Upper lobe of right lung (tissue), 1 donor: ENCODE results near the gene KRTAP4-16. TPM values are rescaled to one million over a fixed set of nuclear protein-coding genes. Genes with fewer than 3 reads are reported as not detected.

Source experiments
- ATAC-seq: fragments of 200-7000 bp; cut with Tn5 transposase; one replicate; pipeline ENCODE4 v1.9.1; 2020; ENCODE audit warnings: mild to moderate bottlenecking, moderate library complexity
- DNase-seq: peaks from one replicate; pipeline ENCODE4 v3.0.0-alpha.2; 2020
- H3K27ac ChIP-seq: fragments of 200-600 bp; one replicate; pipeline ENCODE4 v1.8.0; 2022
- H3K27me3 ChIP-seq: fragments of 200-600 bp; one replicate; pipeline ENCODE4 v1.8.0; 2022; ENCODE audit warnings: mild to moderate bottlenecking
- H3K36me3 ChIP-seq: fragments of 200-600 bp; one replicate; pipeline ENCODE4 v1.8.0; 2022
- H3K4me1 ChIP-seq: fragments of 200-600 bp; one replicate; pipeline ENCODE4 v1.8.0; 2022
- H3K4me3 ChIP-seq: fragments of 200-600 bp; one replicate; pipeline ENCODE4 v1.8.0; 2022; ENCODE audit warnings: mild to moderate bottlenecking
- H3K9me3 ChIP-seq: fragments of 200-600 bp; one replicate; pipeline ENCODE4 v1.8.0; 2022
- intact Hi-C: fragments of 100-400 bp; cut with DNase I; formaldehyde crosslinking; loops from one replicate; pipeline ENCODE4 v1.11.0; 2022
- total RNA-seq: library from RNA; stranded (reverse); fragmentation: NEBNext Ultra II Directional; extraction: Animal tissue kit (Norgen Biotek cat#: 25700); gene quantifications from one replicate; pipeline ENCODE4 v1.2.1, GENCODE V29; 2021
- TF ChIP-seq, protein P1 (sequence below): fragments of 200-600 bp; IDR thresholded peaks from one replicate; pipeline ENCODE4 v1.8.0; 2022; ENCODE audit warnings: antibody characterized with exemption
- donor health status: DM: no; HTN: yes; CAD: no; lungs with severe emphysema.

The KRTAP4-16 gene
- total RNA-seq, 1 donor from 2014 or later: not detected

DNA sequence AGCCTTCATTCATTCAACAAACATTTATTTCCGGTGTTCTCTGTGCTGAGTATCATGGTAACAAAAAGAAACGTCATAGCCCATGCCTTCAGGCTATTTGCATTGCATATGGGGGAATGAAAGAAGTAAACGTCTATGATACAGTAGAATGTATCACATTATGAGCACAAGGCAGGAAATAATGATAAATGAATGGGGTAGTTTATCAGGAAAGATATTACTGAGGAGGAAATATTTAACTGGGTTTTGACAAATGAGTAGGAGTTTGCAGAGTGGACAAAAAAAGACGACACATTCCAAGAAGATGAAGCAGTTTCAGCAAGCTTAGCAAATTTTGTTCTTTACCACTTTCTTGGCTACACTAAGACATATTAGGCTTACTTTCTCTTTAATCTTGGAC lies 19.4 kb downstream of the KRTAP4-16 start:
- Histone ChIP-seq H3K27ac (no peak overlapping the region), H3K36me3 (no peaks in the 10 kb centered on the region), H3K4me1 (no peaks in the 10 kb centered on the region), H3K4me3 (no peak overlapping the region), H3K9me3 (no peaks in the 10 kb centered on the region), H3K27me3 (no peaks in the 10 kb centered on the region)
- TF ChIP-seq, protein P1, sequence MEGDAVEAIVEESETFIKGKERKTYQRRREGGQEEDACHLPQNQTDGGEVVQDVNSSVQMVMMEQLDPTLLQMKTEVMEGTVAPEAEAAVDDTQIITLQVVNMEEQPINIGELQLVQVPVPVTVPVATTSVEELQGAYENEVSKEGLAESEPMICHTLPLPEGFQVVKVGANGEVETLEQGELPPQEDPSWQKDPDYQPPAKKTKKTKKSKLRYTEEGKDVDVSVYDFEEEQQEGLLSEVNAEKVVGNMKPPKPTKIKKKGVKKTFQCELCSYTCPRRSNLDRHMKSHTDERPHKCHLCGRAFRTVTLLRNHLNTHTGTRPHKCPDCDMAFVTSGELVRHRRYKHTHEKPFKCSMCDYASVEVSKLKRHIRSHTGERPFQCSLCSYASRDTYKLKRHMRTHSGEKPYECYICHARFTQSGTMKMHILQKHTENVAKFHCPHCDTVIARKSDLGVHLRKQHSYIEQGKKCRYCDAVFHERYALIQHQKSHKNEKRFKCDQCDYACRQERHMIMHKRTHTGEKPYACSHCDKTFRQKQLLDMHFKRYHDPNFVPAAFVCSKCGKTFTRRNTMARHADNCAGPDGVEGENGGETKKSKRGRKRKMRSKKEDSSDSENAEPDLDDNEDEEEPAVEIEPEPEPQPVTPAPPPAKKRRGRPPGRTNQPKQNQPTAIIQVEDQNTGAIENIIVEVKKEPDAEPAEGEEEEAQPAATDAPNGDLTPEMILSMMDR: no peak
- intact Hi-C loops: no loop called here
- ATAC-seq: no peak
- no peak for DNase-seq

DNA sequence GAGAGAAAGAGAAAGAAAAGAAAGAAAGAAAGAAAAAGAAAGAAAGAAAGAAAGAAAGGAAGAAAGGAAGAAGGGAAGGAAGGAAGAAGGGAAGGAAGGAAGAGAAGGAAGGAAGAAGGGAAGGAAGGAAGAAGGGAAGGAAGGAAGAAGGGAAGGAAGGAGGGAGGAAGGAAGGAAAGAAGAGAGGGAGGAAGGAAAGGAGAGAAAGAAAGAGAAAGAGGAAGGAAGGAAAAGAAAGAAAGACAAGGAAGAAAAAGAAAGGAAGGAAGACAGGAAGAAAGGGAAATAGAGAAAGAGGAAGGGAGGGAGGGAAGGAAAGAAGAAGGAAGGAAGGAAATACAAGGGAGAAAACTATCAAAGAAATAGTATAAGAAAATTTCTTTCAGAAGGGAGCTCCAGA lies 25.2 kb downstream of the KRTAP4-16 start:
- Histone ChIP-seq H3K4me3 (no peak overlapping the region), H3K27me3 (no peaks in the 10 kb centered on the region), H3K4me1 (no peaks in the 10 kb centered on the region), H3K36me3 (no peaks in the 10 kb centered on the region), H3K9me3 (no peaks in the 10 kb centered on the region), H3K27ac (no peak overlapping the region)
- ATAC-seq (no peak), DNase-seq (no peak)
- TF ChIP-seq, protein P1: no peak
- intact Hi-C loops: no loop called here

DNA sequence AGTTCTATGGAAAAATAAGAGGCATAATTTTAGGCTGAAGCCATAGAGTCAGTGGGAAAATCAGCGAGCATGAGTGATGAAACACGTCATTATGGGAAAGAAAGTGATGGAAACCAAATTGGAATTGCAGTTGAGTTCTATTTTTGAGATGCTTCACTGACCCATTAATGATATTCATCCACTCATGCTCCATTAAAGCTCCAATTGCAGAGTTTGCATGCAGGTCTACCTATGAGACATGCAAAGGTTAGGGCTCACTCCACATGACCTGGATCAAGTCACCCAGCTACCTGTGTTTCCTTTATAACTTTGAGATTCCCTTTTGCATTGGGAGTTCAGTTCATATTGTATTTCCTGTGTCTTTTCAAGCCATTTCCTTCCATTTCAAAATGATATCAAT lies 28.3 kb downstream of the KRTAP4-16 start:
- no peak for ATAC-seq
- TF ChIP-seq, protein P1: no peak
- intact Hi-C loops: no loop called here
- Histone ChIP-seq H3K27me3 (no peaks in the 10 kb centered on the region), H3K4me3 (no peak overlapping the region), H3K27ac (no peak overlapping the region), H3K4me1 (no peaks in the 10 kb centered on the region), H3K9me3 (no peaks in the 10 kb centered on the region), H3K36me3 (no peaks in the 10 kb centered on the region)
- no peak for DNase-seq

DNA sequence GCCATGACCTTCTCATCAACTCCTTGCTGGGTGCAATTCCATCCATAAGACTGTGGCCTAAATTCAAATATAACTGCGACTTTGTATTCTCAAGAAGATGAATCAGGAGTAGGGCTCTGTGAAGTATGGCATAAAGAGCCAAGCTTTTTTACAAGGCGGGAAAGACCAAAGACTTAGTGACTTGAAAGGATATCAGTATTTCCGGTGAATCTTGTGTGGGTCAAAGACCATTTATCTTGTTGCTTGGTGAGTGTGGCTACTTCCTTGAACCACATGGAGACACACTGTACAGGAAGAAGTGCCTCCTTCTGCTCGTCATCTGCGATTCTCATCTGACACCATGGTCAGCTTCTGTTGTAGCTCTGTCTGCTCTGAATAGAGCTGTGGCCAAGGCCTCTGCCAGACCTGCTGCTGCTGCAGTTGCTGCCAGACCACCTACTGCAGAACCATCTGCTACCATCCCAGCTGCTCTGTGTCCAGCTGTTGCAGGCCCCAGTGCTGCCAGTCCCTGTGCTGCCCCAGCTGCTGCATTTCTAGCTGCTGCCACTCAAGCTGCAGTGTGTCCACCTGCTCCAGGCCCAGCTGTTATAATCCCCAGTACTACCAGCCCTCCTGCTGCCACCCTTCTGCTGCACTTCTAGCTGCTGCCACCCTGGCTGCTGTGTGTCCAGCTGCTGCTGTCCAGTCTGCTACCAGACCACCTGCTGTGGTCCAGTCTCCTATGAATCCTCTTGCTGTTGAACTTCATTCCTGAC lies 30.2 kb downstream of the KRTAP4-16 start:
- no peaks in the 10 kb centered on the region for H3K36me3 ChIP-seq
- intact Hi-C loops: no loop called here
- H3K4me1 ChIP-seq: no peaks in the 10 kb centered on the region
- DNase-seq: no peak
- H3K27me3 ChIP-seq: no peaks in the 10 kb centered on the region
- no peak overlapping the region for H3K4me3 ChIP-seq
- no peak overlapping the region for H3K27ac ChIP-seq
- TF ChIP-seq, protein P1: no peak
- no peak for ATAC-seq
- no peaks in the 10 kb centered on the region for H3K9me3 ChIP-seq

DNA sequence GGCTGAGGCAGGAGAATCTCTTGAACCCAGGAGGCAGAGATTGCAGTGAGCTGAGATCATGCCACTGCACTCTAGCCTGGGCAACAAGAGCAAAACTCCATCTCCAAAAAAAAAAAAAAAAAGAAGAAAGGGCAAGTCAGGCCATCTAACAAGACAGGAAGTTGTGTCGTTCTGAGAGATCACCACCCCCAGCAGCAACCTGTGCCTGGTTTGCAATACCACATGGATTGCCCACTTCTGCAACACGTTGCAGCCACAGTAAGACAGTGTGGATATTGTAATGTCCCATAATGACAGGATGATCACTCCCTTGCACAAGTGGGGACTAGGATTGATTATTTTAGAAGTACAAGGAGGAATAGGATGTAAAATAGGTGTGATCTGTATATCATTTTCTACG lies 33.0 kb downstream of the KRTAP4-16 start:
- intact Hi-C loops: no loop called here
- no peaks in the 10 kb centered on the region for H3K27me3 ChIP-seq
- no peak overlapping the region for H3K4me3 ChIP-seq
- no peaks in the 10 kb centered on the region for H3K4me1 ChIP-seq
- no peak overlapping the region for H3K27ac ChIP-seq
- no peaks in the 10 kb centered on the region for H3K36me3 ChIP-seq
- TF ChIP-seq, protein P1: no peak
- H3K9me3 ChIP-seq: no peaks in the 10 kb centered on the region
- DNase-seq: no peak
- ATAC-seq: no peak
